NCI-H1417 treated with DMSO at 0.1 percent for 48 hours (cell line): Measurements from ENCODE around the gene CALCB.
"Not testable (repeated sequence)": the region's sequence is repeated elsewhere in the genome, so short reads cannot be mapped to it uniquely, and the experiment has no call there.

Experiments used
- DNase-seq: peaks from one replicate; lab custom pipeline; 2025; lab: John Stamatoyannopoulos, UW

CALCB gene

GRCh38 chr11:15073361-15074205 is at the start of gene CALCB:
CALCB (plus strand) TSS chr11:15073593; CDS start chr11:15074719, 1,126 bp downstream.
- DNase-seq: no peak

- DNase-seq: no peak
These were observed 46.4 kb upstream of the CALCB start for GRCh38 chr11:15027011-15027410.

GRCh38 chr11:15027956-15028355 is 45.4 kb upstream of the CALCB start:
- no peak for DNase-seq

- DNase-seq: no peak
These were observed 45.0 kb upstream of the CALCB start for GRCh38 chr11:15028379-15028778.

GRCh38 chr11:15031945-15032344 is 41.4 kb upstream of the CALCB start:
- not testable (repeated sequence) for DNase-seq

GRCh38 chr11:15034687-15035267 is 38.6 kb upstream of the CALCB start:
- no peak for DNase-seq

GRCh38 chr11:15035283-15035682 is 38.1 kb upstream of the CALCB start:
- no peak for DNase-seq

- no peak for DNase-seq
These were observed 34.4 kb upstream of the CALCB start for GRCh38 chr11:15038963-15039362.

- no peak for DNase-seq
These were observed 28.2 kb upstream of the CALCB start for GRCh38 chr11:15045209-15045608.

GRCh38 chr11:15045891-15046290 is 27.5 kb upstream of the CALCB start:
- no peak for DNase-seq

- DNase-seq: not testable (repeated sequence)
These were observed 26.7 kb upstream of the CALCB start for GRCh38 chr11:15046673-15047072.

GRCh38 chr11:15048616-15049015 is 24.8 kb upstream of the CALCB start:
- DNase-seq: no peak

GRCh38 chr11:15053191-15053685 is 20.2 kb upstream of the CALCB start:
- DNase-seq: no peak

GRCh38 chr11:15055620-15056356 is 17.6 kb upstream of the CALCB start:
- no peak for DNase-seq

- DNase-seq: no peak
These were observed 16.1 kb upstream of the CALCB start for GRCh38 chr11:15057329-15057728.

- no peak for DNase-seq
These were observed 14.1 kb upstream of the CALCB start for GRCh38 chr11:15059132-15059915.

GRCh38 chr11:15062599-15062998 is 10.8 kb upstream of the CALCB start:
- DNase-seq: no peak

- DNase-seq: not testable (repeated sequence)
These were observed 3.6 kb upstream of the CALCB start for GRCh38 chr11:15069751-15070150.

- DNase-seq: no peak
These were observed 1.7 kb upstream of the CALCB start for GRCh38 chr11:15071556-15072255.

GRCh38 chr11:15072551-15073143 is 746 bp upstream of the CALCB start:
- no peak for DNase-seq
